Measurements from ENCODE around the gene FAM120B.

FAM120B gene

DNA sequence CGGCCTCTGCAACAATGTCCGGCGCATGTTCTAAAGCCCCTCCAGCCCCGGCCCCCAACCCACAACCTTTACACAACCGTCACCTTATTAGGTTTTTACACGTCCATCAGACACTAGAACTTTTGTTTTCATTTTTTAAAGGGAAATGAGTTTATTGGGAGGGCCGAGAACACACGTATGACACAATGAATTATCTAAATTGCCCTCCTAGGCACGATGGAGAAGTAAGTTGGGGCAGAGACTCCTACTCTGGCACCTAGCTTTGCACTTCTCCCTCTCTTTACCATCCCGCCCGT is 14.5 kb upstream of the FAM120B start:
- Mint-ChIP-seq H3K4me3 (peak overlapping the region; percentile 81), H3K4me1 (peaks cover 52% of the 10 kb centered on the region), H3K27me3 (peaks cover 54% of the 10 kb centered on the region), H3K27ac (ENCODE audit: low read depth) (no peak overlapping the region), H3K9me3 (no peaks in the 10 kb centered on the region), H3K36me3 (ENCODE audit: insufficient read depth) (peaks cover 9% of the 10 kb centered on the region)
- ATAC-seq (replicated peaks; ENCODE audit: extremely low read depth, poor library complexity, severe bottlenecking) (no peak), DNase-seq (ENCODE audit: low spot score in 2 of 2) (no peak)

DNA sequence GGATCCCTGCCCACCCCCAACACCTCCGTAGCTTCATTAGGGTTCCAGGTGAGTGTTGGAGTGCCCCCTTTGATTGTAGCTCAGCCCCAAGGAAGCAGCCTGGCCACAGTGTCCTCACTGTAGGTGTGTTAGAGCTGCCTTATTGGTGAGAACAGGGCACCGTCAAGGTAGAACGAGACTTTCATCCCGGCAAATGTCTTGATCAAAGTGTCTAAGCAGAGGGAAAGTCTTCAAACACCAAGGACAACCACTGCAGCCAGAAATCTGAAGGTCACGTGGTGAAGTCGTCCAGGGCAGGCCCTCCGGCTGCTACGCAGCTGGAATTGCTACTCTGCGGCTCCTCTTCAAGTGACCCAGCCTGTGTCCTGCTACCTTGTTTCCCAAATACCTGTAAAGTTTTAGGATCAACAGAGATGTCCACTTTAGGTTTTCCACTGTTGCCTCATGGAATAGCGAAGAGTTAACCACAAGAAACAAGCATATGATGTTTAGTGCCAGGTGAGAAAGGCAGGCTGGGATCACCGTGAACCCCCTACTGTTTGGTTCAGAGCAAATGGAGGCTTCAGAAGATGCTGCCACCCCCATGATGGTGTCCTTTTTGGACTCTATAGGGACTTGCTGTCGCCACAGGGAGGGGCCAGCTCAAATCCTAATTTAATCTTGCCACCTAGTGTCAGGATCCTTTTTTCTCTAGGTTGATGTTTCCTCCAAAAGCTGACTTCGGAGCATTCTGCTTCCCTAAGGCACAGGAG is 14.0 kb upstream of the FAM120B start:
- DNase-seq (ENCODE audit: low spot score in 2 of 2): no peak
- H3K9me3 Mint-ChIP-seq: no peaks in the 10 kb centered on the region
- H3K4me3 Mint-ChIP-seq: peak overlapping the region; percentile 81
- H3K36me3 Mint-ChIP-seq (ENCODE audit: insufficient read depth): peaks cover 9% of the 10 kb centered on the region
- peaks cover 52% of the 10 kb centered on the region for H3K4me1 Mint-ChIP-seq
- peaks cover 54% of the 10 kb centered on the region for H3K27me3 Mint-ChIP-seq
- ATAC-seq (replicated peaks; ENCODE audit: extremely low read depth, poor library complexity, severe bottlenecking): no peak
- H3K27ac Mint-ChIP-seq (ENCODE audit: low read depth): no peak overlapping the region

DNA sequence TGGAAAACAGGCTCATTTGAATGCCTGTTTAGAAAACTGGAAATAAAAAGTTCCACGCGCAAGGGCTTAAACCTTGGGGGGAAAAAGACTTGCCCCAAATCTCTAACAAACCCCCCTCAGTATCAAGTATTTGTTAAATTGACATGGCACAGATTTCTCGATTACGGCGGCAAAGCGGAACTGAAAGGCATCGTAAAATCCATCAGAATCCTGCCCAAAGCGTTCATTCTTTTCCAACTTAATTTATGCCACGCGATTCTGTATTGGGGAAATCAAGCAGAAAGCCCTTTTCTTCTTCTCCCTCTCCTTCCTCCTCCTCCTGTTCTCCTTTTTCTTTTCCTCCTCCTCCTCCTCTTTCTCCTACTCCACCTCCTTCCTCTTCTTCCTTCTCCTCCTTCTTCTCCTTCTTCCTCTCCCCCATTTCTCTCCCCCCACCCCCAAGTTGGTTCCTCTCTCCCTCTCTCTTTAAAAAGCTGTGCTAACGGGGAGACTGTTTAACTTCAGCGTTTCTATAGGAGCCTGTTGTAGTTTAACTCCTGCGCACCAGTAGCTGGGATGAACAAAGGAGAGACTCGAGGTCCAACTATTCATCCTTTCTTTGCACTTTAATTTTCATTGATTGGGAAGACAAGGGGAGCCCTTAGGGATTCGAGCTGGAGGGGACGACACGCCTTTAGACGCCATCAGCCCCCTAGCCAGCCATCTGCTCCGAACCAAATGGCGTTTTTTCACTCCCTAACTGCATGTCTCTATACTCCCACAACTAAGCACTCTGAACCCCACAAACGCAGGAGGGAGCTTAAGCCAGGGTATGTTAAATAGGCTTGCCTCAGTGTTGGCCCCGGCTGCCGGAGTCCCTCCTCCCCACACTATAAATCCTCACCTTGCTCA is 13.0 kb upstream of the FAM120B start:
- Mint-ChIP-seq H3K4me3 (peak overlapping the region; percentile 70), H3K27me3 (peaks cover 54% of the 10 kb centered on the region), H3K27ac (ENCODE audit: low read depth) (peak overlapping the region; percentile 8), H3K9me3 (no peaks in the 10 kb centered on the region), H3K36me3 (ENCODE audit: insufficient read depth) (peaks cover 8% of the 10 kb centered on the region), H3K4me1 (peaks cover 48% of the 10 kb centered on the region)
- ATAC-seq (replicated peaks; ENCODE audit: extremely low read depth, poor library complexity, severe bottlenecking) (no peak), DNase-seq (ENCODE audit: low spot score in 2 of 2) (no peak)

DNA sequence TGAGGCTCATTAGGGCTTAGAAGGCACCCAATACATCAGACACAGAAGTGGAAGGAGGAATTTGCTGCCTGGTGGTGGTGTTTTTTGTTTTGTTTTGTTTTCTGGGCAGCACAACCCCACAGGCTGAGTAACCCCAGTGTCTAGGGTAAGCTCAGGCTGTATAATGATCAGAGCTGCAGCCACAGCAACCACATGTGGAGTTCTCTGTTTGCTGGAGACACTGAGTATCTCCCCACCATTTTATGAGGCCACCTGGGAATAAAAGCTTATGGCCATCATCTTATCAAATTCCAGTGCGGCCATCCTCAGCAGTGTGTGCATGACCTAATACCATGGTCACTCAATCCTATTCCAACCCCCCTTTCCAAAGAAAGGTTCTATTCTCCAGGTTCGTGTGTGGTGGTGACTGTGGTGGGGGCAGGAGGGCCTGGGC is 12.2 kb upstream of the FAM120B start:
- ATAC-seq (replicated peaks; ENCODE audit: extremely low read depth, poor library complexity, severe bottlenecking): no peak
- no peak for DNase-seq (ENCODE audit: low spot score in 2 of 2)
- Mint-ChIP-seq H3K27ac (ENCODE audit: low read depth) (peak overlapping the region; percentile 8), H3K27me3 (peaks cover 52% of the 10 kb centered on the region), H3K4me3 (peak overlapping the region; percentile 70), H3K9me3 (no peaks in the 10 kb centered on the region), H3K36me3 (ENCODE audit: insufficient read depth) (peaks cover 5% of the 10 kb centered on the region), H3K4me1 (peaks cover 42% of the 10 kb centered on the region)

DNA sequence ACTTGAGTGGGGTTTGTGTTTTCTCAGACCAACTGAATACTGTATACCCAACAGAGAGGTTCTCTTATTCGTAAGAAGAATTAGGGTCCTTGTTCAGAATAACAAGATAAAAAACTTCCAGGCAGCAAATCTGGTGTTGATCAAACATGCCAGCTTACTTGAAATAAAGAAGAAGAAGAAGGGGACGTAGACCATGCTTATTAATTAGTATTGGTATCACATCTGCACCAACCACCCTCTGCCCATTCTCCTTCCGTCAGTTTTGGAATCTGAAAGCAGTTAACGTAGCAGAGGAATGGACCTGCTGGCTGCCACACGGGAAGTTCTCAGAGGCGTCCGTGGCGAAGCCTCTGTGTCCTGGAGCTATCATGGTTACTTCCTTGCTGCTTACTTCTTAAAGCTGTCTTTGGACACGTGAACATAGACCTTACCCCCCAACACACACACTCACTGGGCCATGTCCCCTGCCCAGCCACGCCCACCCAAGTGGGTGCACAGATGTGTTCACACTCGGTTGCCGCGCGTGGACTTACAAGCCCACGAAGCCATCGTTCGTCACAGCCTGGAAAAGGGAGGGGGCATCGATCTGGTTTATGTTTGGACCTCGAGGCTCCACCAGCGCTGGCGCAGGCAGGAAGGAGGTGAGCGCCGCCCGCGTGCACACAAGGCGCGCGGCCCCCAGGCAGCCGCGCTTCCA is 11.6 kb upstream of the FAM120B start:
- Mint-ChIP-seq H3K4me1 (peaks cover 42% of the 10 kb centered on the region), H3K9me3 (no peaks in the 10 kb centered on the region), H3K36me3 (ENCODE audit: insufficient read depth) (peaks cover 5% of the 10 kb centered on the region), H3K27ac (ENCODE audit: low read depth) (peak overlapping the region; percentile 71), H3K4me3 (peak overlapping the region; percentile 70), H3K27me3 (peaks cover 57% of the 10 kb centered on the region)
- DNase-seq (ENCODE audit: low spot score in 2 of 2): no peak
- no peak for ATAC-seq (replicated peaks; ENCODE audit: extremely low read depth, poor library complexity, severe bottlenecking)

DNA sequence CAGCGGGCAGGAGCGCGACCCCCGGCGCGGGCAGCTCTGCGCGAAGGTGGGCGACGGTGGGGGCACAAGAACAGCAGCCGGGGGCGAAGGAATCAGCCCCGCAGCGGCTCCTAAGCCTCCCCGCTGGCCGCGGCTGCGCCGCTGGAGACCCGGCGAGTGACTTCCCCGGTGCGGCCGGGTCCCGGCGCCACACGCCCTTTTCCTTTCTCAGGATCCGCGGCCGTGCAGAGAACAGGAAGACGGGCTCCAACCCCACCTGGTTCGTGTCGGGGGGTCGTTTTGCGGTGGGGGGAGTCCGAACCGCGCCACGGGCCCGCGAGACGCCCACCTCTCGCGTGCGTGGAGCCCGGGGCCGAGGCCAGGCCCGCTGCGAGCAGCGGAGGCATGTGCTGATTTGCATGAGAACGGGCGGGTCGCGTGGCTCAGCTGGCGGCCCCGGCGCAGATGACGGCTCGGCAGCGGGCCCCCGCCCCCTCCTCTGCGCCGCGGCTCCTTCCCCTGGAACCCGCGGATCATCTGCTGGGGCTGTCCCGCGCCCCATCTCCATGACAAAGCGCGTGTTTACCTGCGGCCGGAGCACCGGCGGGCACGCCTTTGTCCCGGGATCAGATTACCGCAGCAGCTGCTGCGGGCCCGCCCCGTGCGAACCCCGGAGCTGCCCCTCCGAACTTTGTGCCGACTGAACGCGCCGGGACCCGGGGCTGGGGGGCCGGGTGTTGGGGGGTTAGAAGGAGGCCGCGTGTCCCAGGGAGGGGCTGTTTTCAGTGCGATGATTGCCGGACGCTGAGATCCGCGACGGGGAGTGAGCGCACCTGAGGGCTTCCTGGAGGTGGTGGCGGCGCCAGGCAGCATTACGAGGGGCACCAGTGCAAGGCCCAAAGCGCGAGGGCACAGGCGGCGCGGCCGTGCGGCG is 10.8 kb upstream of the FAM120B start:
- peak overlapping the region; percentile 70 for H3K4me3 Mint-ChIP-seq
- H3K4me1 Mint-ChIP-seq: peaks cover 35% of the 10 kb centered on the region
- peaks cover 65% of the 10 kb centered on the region for H3K27me3 Mint-ChIP-seq
- no peak for DNase-seq (ENCODE audit: low spot score in 2 of 2)
- no peaks in the 10 kb centered on the region for H3K9me3 Mint-ChIP-seq
- H3K27ac Mint-ChIP-seq (ENCODE audit: low read depth): peak overlapping the region; percentile 71
- peaks cover 3% of the 10 kb centered on the region for H3K36me3 Mint-ChIP-seq (ENCODE audit: insufficient read depth)
- no peak for ATAC-seq (replicated peaks; ENCODE audit: extremely low read depth, poor library complexity, severe bottlenecking)

DNA sequence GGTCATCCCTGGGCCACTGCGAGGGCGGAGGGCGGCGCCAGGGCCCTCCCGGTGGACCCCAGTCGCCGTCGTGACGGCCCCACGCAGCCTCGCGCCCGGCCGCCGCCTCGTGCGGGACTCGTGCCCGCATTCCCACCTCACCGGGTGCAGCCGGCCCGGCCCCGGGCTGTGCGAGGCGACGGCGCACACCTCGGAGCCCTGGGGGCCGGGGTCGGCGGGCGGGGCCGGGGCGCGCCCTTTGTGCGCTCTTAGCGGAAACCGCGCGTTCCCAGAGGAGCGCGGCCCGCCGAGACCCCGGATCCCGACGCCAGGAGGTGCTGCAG is 10.2 kb upstream of the FAM120B start:
- Mint-ChIP-seq H3K4me3 (no peak overlapping the region), H3K36me3 (ENCODE audit: insufficient read depth) (peaks cover 2% of the 10 kb centered on the region), H3K9me3 (no peaks in the 10 kb centered on the region), H3K27me3 (peaks cover 71% of the 10 kb centered on the region), H3K4me1 (peaks cover 35% of the 10 kb centered on the region), H3K27ac (ENCODE audit: low read depth) (no peak overlapping the region)
- DNase-seq (ENCODE audit: low spot score in 2 of 2): no peak
- no peak for ATAC-seq (replicated peaks; ENCODE audit: extremely low read depth, poor library complexity, severe bottlenecking)

DNA sequence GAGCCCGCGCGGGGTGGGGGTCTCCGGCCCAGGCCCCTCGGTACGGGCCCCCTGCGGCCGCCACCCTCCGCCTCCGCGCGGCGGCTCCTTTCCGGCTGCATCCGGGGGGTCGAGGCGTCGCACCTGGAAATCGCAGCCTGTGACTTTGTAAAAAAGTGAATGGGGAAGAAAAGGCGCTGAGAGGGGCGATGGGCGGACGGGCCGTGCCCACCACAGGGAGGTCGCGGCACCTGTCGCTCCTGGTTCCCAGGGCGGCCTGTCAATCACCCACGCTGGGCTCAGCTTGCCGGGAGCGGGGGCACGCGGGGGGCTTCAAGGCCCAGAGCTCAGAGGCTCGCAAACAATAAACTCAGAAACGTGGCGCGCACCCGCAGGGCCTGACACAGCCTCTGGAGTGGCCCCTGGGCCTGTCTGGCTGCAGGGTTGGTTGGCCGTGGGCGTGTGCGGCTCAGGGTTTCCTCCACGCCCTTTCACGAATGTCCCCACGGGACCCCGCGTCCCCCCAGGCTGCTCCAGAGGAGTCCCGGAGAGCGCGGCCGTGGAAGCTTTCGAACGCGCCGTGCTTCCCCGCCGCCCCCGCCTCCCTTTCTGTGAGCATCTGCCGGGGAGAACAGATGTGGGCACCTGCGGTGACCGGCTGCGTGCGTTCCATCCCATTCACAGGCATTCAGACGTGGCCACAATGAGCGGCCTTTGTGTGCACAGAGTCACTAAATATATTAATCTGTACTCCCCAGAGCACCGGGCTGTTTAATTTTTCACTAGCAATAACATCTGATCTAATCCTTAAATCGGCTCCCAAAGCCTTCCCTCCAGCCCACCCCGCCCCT is 9.6 kb upstream of the FAM120B start:
- ATAC-seq (replicated peaks; ENCODE audit: extremely low read depth, poor library complexity, severe bottlenecking): no peak
- Mint-ChIP-seq H3K4me3 (peak overlapping the region; percentile 11), H3K27me3 (peaks cover 71% of the 10 kb centered on the region), H3K9me3 (no peaks in the 10 kb centered on the region), H3K4me1 (peaks cover 31% of the 10 kb centered on the region), H3K36me3 (ENCODE audit: insufficient read depth) (peaks cover 2% of the 10 kb centered on the region), H3K27ac (ENCODE audit: low read depth) (no peak overlapping the region)
- no peak for DNase-seq (ENCODE audit: low spot score in 2 of 2)

DNA sequence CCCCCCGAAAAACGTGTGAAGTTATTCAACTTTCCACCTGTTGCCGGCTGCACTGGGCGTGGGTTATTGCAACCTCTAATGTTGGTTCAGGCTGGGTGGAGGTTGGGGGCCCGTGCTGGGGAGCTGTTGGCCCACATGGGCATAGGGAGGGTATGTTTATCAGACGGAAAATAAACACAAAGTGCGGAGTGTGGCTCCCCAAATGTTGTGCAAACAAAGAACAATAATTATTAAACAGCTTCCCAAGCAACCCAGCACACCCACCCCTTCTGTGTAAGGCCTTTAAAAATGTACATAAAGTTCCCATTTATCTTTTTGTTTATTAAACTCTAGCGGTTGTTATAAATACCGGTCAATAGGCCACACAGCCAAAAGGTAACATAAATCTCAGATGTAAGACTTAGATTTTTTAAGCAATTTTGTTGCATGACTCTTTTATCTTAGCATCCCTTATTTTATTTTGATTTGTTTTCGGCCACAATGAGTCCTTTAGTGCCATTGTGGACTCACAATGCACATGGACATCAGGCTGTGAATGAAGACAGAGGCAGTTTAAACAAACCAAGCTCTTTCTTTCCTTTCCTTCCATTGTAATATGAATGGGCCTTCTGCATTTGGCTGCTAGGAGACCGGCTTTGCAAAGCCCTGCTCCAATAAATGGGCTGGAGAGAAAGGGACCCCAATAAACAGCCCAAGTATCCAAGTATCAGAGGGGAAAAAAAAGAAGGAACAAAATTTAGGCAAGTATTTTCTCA is 8.8 kb upstream of the FAM120B start:
- no peak for DNase-seq (ENCODE audit: low spot score in 2 of 2)
- Mint-ChIP-seq H3K27me3 (peaks cover 71% of the 10 kb centered on the region), H3K4me3 (peak overlapping the region; percentile 11), H3K27ac (ENCODE audit: low read depth) (no peak overlapping the region), H3K4me1 (peaks cover 23% of the 10 kb centered on the region), H3K36me3 (ENCODE audit: insufficient read depth) (peaks cover 2% of the 10 kb centered on the region), H3K9me3 (no peaks in the 10 kb centered on the region)
- ATAC-seq (replicated peaks; ENCODE audit: extremely low read depth, poor library complexity, severe bottlenecking): no peak

DNA sequence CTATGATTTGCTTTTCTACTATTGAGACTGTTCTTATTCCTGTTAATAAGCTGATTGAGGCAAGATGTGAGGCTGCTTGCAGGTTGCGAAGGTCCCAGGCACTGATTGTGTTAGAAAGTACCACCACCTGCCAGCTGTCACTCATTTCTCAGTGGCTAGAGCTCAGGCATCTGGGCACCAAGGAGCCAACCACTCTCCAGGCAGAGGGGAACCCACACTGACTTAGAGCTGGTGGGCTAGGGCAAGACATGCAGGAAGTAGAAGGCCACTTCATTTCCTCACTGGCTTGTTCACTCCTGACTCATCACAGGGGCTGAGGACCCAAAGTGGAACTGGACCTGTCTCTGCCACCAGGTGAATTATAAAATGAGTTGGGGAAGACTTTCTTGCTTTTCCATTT is 7.9 kb upstream of the FAM120B start:
- Mint-ChIP-seq H3K27ac (ENCODE audit: low read depth) (no peak overlapping the region), H3K4me3 (no peak overlapping the region), H3K27me3 (peaks cover 66% of the 10 kb centered on the region), H3K36me3 (ENCODE audit: insufficient read depth) (peaks cover 2% of the 10 kb centered on the region), H3K4me1 (peaks cover 13% of the 10 kb centered on the region), H3K9me3 (no peaks in the 10 kb centered on the region)
- DNase-seq (ENCODE audit: low spot score in 2 of 2): no peak
- ATAC-seq (replicated peaks; ENCODE audit: extremely low read depth, poor library complexity, severe bottlenecking): no peak

DNA sequence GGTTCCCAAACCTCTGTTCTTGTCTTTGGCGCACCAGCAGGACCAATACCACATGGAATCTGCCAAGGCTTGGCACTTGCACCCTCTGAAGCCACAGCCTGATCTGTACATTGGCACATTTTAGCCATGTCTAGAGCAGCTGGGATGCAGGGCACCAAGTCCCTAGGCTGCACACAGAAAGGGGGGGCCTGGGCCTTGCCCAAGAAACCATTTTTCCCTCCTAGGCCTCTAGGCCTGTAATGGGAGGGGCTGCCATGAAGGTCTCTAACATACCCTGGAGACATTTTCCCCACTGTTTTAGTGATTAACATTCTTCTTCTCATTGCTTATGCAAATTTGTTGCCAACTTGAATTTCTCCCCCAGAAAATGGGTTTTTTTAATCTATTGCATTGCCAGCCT is 5.4 kb upstream of the FAM120B start:
- Mint-ChIP-seq H3K9me3 (no peaks in the 10 kb centered on the region), H3K27ac (ENCODE audit: low read depth) (no peak overlapping the region), H3K4me3 (no peak overlapping the region), H3K4me1 (no peaks in the 10 kb centered on the region), H3K27me3 (peaks cover 68% of the 10 kb centered on the region), H3K36me3 (ENCODE audit: insufficient read depth) (no peaks in the 10 kb centered on the region)
- ATAC-seq (replicated peaks; ENCODE audit: extremely low read depth, poor library complexity, severe bottlenecking) (no peak), DNase-seq (ENCODE audit: low spot score in 2 of 2) (no peak)
